DOHH2 (cell line): Measurements from ENCODE around the gene TBC1D26.
"Not testable (repeated sequence)": the region's sequence is repeated elsewhere in the genome, so short reads cannot be mapped to it uniquely, and the experiment has no call there.

Experiments used
- CTCF ChIP-seq: fragments of 200-600 bp; sonication (generic); IDR thresholded peaks from one replicate; pipeline ENCODE4 v1.5.1; 2014; ENCODE audit warnings: antibody characterized with exemption, mild to moderate bottlenecking, low read depth, low read length; ENCODE audit not compliant: poor library complexity, severe bottlenecking
- EZH2phosphoT487 ChIP-seq: fragments of 200-600 bp; sonication (generic); IDR thresholded peaks from 2 replicates; pipeline ENCODE4 v1.6.1; 2017; ENCODE audit warnings: borderline replicate concordance, mild to moderate bottlenecking, antibody characterized with exemption, low read length, moderate library complexity, mixed read lengths

DNA sequence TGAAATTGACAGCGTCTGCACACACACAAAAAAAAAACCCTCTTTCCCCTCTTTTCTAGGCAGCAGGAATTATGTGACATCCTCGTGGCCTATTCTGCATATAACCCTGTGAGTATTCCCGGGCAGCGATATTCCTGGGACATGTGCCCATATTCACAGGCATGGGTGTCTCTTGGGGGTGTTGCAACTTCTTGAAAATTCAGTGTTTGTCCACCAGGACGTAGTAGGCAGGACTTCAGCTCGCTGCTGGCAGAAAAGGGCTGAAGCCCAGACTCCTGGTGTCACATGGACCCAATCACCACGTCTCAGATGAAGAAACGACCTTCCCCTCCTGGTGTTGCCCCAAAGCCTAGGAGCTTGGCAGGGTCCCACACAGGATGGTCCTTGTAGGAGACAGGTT lies 8.0 kb downstream of the TBC1D26 start:
- TF ChIP-seq CTCF, EZH2phosphoT487: not testable (repeated sequence)
